GM12875 (cell line): ENCODE data around the gene HGF.

Source experiments
- H3K4me3 ChIP-seq: one replicate; pipeline ENCODE4 v1.5.1; 2011; ENCODE audit warnings: low read depth, low read length, control low read depth
- TF ChIP-seq, protein P1 (sequence below): IDR thresholded peaks from 2 replicates; pipeline ENCODE4 v1.5.1; 2011; ENCODE audit warnings: low read depth, mild to moderate bottlenecking, control low read depth, inconsistent platforms, low read length, moderate library complexity, borderline replicate concordance; ENCODE audit not compliant: insufficient read depth

The HGF gene

DNA sequence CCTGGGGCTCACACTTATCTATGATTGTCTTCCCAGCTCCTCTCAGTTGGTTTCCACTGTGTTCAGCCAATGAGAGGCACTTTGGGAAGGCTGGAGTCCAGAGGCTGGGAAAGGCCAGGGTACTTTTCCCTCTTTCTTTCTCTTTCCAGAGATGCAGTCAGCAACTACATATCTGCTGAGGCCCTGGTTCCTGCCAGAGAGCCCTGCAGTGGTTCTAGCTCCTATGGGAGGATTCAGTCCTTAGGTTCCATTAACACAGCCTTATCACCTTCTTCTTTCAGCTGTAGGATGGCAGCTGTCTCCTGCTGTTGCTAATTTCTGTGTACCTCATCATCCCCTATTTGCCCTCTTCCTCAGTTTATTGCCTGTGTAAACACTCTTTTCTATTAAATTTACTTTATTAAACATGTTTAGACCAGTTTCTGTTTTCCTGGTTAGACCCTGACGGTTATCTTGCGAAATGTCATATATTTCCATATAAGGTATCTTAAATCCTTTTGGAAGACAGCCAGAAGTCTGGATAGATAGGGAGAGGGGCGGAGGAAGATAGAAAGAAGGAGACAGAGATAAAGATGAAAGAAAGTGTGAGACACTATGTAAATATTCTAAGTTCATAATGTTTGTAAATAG is 100.3 kb downstream of the HGF start:
- TF ChIP-seq, protein P1, sequence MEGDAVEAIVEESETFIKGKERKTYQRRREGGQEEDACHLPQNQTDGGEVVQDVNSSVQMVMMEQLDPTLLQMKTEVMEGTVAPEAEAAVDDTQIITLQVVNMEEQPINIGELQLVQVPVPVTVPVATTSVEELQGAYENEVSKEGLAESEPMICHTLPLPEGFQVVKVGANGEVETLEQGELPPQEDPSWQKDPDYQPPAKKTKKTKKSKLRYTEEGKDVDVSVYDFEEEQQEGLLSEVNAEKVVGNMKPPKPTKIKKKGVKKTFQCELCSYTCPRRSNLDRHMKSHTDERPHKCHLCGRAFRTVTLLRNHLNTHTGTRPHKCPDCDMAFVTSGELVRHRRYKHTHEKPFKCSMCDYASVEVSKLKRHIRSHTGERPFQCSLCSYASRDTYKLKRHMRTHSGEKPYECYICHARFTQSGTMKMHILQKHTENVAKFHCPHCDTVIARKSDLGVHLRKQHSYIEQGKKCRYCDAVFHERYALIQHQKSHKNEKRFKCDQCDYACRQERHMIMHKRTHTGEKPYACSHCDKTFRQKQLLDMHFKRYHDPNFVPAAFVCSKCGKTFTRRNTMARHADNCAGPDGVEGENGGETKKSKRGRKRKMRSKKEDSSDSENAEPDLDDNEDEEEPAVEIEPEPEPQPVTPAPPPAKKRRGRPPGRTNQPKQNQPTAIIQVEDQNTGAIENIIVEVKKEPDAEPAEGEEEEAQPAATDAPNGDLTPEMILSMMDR: no peak
- no peak overlapping the region for H3K4me3 ChIP-seq

DNA sequence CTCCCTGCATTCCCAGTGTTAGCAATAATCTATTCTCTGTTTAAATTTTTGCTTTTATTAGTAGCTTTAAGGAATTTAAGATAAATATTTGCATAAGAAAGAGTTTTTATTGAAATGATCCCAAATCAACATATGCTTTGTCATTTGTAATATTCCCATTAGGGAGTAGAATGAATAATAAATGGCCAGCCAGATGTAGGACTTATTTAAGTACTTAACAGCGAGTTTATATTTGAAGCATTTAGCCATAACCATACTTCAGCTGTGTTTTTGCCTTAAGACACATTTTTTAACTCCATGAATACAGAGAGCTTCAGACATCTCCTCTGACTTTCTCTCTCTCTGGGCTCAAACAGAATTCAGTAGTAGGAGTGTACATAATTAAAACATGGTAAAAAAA is 103.6 kb downstream of the HGF start:
- TF ChIP-seq, protein P1: no peak
- H3K4me3 ChIP-seq: no peak overlapping the region

DNA sequence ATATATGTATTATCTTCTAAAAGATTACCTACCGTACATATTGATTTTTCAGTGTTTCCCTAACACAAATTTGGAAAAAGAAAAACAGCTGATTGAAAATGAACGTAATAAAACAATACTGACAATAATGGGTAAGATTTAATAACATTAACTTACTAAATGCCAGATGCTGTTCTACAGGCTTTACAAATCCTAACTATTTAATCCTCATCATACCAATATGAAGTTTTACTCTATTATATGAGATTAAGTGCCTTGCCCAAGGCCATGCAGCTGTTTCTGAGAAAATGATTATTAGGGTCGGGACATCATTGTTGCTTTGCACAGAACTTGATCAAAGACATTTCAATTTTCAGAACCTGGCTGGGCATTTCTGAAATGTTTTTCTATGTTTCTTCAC is 104.6 kb downstream of the HGF start:
- TF ChIP-seq, protein P1: no peak
- H3K4me3 ChIP-seq: no peak overlapping the region

DNA sequence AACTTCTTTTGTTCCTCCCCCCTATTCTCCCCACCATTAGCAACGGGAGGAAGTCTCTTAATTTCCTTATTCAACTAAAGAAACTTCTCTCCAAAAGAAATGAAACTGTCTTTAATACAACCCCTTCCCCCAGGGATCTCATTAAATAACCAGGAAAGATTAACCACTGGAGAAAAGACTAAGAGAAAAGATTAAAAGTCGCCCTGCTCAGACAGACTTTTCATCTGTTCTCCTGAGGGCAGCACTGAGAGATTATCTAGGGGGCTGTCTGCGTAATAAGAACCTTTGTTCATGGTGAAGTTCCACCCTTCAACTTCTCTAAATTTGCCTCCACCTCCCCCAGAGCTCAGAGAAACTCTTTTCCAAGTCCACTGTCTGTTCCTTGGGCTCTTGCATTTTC is 105.5 kb downstream of the HGF start:
- H3K4me3 ChIP-seq: no peak overlapping the region
- TF ChIP-seq, protein P1: no peak

DNA sequence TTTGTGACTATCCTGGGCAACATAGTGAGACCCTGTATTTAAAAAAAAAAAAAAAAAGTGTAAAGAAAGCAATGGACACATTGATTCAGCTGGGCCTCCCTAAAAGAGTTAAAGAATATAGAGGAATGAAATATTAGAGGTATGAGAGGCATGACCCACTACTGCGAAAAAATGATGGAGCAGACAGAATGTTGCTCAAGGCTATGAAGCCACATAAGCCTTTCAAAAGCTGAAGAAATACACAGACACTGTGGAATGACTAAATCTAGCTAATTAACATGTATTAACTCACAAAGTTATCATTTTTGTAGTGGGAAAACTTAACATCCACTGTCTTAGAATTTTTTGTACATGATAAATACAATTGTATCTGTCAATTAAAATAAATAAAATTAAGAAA is 107.3 kb downstream of the HGF start:
- no peak overlapping the region for H3K4me3 ChIP-seq
- TF ChIP-seq, protein P1: no peak

DNA sequence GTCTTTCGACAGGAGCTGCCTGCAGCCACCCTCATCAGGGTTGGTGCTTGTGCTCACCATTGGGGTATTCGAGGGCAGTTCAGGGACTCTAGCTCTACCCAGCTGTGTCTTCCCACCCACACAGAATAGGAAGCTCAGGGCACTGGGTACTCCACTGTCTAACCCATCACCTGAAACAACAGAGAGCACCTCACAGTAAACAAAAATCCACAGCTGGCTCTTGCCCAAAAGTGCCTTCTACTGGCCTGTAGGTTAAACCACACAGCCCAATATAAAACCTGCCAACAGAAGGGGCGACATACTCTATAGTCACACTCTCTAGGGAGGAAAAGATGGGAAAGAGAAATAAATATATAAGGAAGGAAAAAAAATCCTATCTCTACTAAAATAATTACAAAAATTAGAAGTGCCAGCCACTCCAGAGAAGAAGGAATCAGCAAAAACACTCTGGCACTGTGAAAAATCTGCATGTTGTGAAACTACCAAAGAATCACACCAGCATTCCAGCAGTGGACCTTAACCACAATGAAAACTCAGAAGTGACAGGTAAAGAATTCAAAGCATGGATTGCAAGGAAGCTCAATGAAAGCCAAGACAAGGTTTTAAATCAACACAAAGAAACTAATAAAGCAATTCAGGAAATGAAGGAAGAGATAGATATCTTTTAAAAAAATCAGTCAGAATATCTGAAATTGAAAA is 110.0 kb downstream of the HGF start:
- H3K4me3 ChIP-seq: no peak overlapping the region
- TF ChIP-seq, protein P1: no peak

DNA sequence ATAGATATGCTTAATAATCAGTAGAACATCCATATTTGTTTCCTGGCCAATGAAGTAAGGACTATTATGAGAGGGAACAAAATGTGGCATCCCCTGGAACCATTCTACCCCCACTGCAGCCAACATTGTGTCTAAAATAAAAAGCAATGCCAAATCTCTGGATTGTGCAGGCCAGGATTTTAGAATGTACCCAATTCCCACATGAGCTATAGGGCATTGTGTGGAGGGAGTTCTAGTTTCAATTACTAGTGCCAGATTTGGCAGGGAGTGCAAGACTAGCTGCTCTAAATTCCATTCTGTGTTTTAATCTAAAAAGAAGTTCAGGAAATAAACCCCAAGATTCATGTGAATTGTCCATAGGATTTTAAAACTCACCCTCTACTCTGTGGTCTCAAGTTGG is 112.3 kb downstream of the HGF start:
- no peak overlapping the region for H3K4me3 ChIP-seq
- TF ChIP-seq, protein P1: no peak
